ENCODE measurements around the gene OGFR. TPM values are rescaled to one million over a fixed set of nuclear protein-coding genes. Genes with fewer than 3 reads are reported as not detected.

The OGFR gene, protein sequence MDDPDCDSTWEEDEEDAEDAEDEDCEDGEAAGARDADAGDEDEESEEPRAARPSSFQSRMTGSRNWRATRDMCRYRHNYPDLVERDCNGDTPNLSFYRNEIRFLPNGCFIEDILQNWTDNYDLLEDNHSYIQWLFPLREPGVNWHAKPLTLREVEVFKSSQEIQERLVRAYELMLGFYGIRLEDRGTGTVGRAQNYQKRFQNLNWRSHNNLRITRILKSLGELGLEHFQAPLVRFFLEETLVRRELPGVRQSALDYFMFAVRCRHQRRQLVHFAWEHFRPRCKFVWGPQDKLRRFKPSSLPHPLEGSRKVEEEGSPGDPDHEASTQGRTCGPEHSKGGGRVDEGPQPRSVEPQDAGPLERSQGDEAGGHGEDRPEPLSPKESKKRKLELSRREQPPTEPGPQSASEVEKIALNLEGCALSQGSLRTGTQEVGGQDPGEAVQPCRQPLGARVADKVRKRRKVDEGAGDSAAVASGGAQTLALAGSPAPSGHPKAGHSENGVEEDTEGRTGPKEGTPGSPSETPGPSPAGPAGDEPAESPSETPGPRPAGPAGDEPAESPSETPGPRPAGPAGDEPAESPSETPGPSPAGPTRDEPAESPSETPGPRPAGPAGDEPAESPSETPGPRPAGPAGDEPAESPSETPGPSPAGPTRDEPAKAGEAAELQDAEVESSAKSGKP
- total RNA-seq (2022) (28.8 and 31.0 TPM in 2 replicates), Bru-seq, nascent RNA (percentile 55 among the genes with signal in this experiment), BruChase-seq, experiment 1, labeled RNA remaining after a 6-hour chase (percentile 54 among the genes with signal in this experiment), BruChase-seq, experiment 2, labeled RNA remaining after a 2-hour chase (percentile 60 among the genes with signal in this experiment)
- long read RNA-seq, full-length matches to known transcripts: 54 of 67 reads
- long read RNA-seq, partial matches to known transcripts: 10 of 67 reads
- long read RNA-seq, other reads (novel, unspliced or antisense): 3 of 67 reads

- BruUV-seq (replicated peaks): no TSS peak
- peak within 1 kb of the TSS; percentile 77 for H3K27ac Mint-ChIP-seq (ENCODE audit: low read depth, unreplicated experiment)
- CTCF ChIA-PET: interaction anchor here (1.4 to 1.8 kb wide), 2 partner anchors 11 to 12 kb away, joined by 5 read pairs; no protein-coding TSS in a partner anchor
- peak within 1 kb of the TSS; percentile 81 for H3K4me3 Mint-ChIP-seq (ENCODE audit: unreplicated experiment)
- DNase-seq (ENCODE audit: unreplicated experiment): peak; percentile 52
- peaks cover 39% of the 10 kb centered on the region for H3K36me3 Mint-ChIP-seq (ENCODE audit: insufficient read depth, unreplicated experiment)
- H3K9me3 Mint-ChIP-seq (ENCODE audit: unreplicated experiment): no peaks in the 10 kb centered on the region
- intact Hi-C loops (cut with micrococcal nuclease): loop anchor here (5.0 kb wide), 1 partner anchor 137 kb away; no protein-coding TSS in a partner anchor
- H3K4me1 Mint-ChIP-seq (ENCODE audit: insufficient read depth, unreplicated experiment): peaks cover 10% of the 10 kb centered on the region
- no peak for TF ChIP-seq CTCF (IDR thresholded peaks at IDR 0.05; ENCODE audit: unreplicated experiment)
- POLR2A ChIA-PET: interaction anchor here (1.1 to 2.0 kb wide), 7 partner anchors 8 to 100 kb away, joined by 3 to 19 read pairs (median 6); partner anchors contain the start of genes MRGBP and TCFL5
- H3K27me3 Mint-ChIP-seq (ENCODE audit: insufficient read depth, unreplicated experiment): no peaks in the 10 kb centered on the region
Observed at GRCh38 chr20:62804627-62805154, at the start of gene OGFR. Gene OGFR (plus strand): TSS chr20:62804835. CDS start chr20:62804860, 25 bp downstream.

GRCh38 chr20:62754991-62755356 lies 49.7 kb upstream of the OGFR start:
- Mint-ChIP-seq H3K4me1 (ENCODE audit: insufficient read depth, unreplicated experiment) (no peaks in the 10 kb centered on the region), H3K36me3 (ENCODE audit: insufficient read depth, unreplicated experiment) (peaks cover 6% of the 10 kb centered on the region), H3K27me3 (ENCODE audit: insufficient read depth, unreplicated experiment) (no peaks in the 10 kb centered on the region), H3K4me3 (ENCODE audit: unreplicated experiment) (no peak overlapping the region), H3K9me3 (ENCODE audit: unreplicated experiment) (no peaks in the 10 kb centered on the region), H3K27ac (ENCODE audit: low read depth, unreplicated experiment) (no peak overlapping the region)
- DNase-seq (ENCODE audit: unreplicated experiment): no peak
- no TSS peak for BruUV-seq (replicated peaks)
- CTCF ChIA-PET: no interaction called here
- intact Hi-C loops (cut with micrococcal nuclease): no loop called here
- TF ChIP-seq CTCF (IDR thresholded peaks at IDR 0.05; ENCODE audit: unreplicated experiment): no peak
- POLR2A ChIA-PET: no interaction called here

DNA sequence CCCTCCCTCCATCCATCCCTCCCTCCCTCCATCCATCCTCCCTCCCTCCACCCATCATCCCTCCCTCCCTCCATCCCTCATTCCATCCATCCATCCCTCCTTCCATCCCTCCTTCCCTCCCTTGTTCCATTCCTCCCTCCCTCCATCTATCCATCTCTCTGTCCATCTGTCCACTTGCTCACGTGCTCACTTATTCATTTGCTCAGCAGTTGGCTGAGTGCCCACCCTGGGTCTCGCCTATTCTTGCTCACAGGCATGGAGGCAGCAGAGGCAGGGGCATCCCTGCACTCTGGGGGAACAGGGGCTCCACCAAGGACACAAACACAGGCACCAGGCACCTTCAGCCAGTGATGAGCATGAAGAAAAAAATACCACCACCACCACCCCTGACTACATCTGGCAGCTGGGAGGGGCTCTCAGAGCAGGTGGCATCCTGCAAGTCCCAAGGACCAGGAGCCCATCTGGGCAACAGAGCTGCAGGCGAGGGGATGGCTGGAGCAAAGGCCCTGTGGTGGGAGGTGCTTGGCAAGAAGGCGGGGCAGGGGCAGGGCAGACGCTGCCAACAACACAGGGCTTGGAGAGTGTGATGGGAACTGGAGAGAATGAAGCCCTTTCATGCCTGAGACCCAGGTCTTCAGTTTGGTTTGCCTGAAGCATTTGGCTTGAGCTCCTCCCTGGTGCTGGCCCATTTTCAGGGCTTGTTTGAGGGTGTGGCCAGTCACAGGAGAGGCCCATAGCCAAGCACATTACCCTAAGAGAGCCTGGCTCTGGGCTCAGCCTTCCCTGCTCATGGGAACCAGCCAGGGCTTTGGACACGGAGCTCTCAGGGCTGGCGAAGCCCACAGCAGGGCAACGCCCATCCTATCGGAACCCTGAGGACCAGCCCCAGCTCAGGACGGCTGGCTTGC lies 48.6 kb upstream of the OGFR start:
- H3K36me3 Mint-ChIP-seq (ENCODE audit: insufficient read depth, unreplicated experiment): peaks cover 6% of the 10 kb centered on the region
- H3K4me1 Mint-ChIP-seq (ENCODE audit: insufficient read depth, unreplicated experiment): no peaks in the 10 kb centered on the region
- TF ChIP-seq CTCF (IDR thresholded peaks at IDR 0.05; ENCODE audit: unreplicated experiment): no peak
- ChIA-PET CTCF (interaction anchor here (0.6 to 1.1 kb wide), 2 partner anchors 10 to 150 kb away, joined by 3 to 4 read pairs; no protein-coding TSS in a partner anchor), POLR2A (interaction anchor here (0.5 to 1.5 kb wide), 3 partner anchors 16 to 37 kb away, joined by 4 to 9 read pairs (median 4); no protein-coding TSS in a partner anchor)
- H3K27ac Mint-ChIP-seq (ENCODE audit: low read depth, unreplicated experiment): no peak overlapping the region
- H3K9me3 Mint-ChIP-seq (ENCODE audit: unreplicated experiment): no peaks in the 10 kb centered on the region
- H3K4me3 Mint-ChIP-seq (ENCODE audit: unreplicated experiment): no peak overlapping the region
- intact Hi-C loops (cut with micrococcal nuclease): no loop called here
- H3K27me3 Mint-ChIP-seq (ENCODE audit: insufficient read depth, unreplicated experiment): no peaks in the 10 kb centered on the region
- peak; percentile 44 for DNase-seq (ENCODE audit: unreplicated experiment)
- no TSS peak for BruUV-seq (replicated peaks)
